ENCODE results near the gene RNF225. TPM values are rescaled to one million over a fixed set of nuclear protein-coding genes. Genes with fewer than 3 reads are reported as not detected.

The RNF225 gene
- total and polyA plus RNA-seq, 9 of the 15 experiments (the other 6 are each of a cell fraction or from before 2014, with no cell fraction given), result 0.33 TPM; not detected in 8

- TF ChIP-seq CTCF (IDR thresholded peaks at IDR 0.05 in 2 of 3, conservative IDR thresholded peaks at IDR 0.05 in 1 of 3; ENCODE audit: insufficient read depth in 2 of 3, low read depth in 1 of 3, low read length in 3 of 3) (0 out of 6 replicates have a peak, but pooled peaks of 1 of the 3 experiments have one; percentile 6), UBTF (IDR thresholded peaks at IDR 0.05; ENCODE audit: borderline replicate concordance in 1 of 2, low read depth in 2 of 2, low read length in 2 of 2) (0 out of 4 replicates have a peak, but pooled peaks of 1 of the 2 experiments have one; percentile 41), ZNF785 (CRISPR knock-in tag; IDR thresholded peaks at IDR 0.05) (no peak), RBFOX2 (IDR thresholded peaks at IDR 0.05; ENCODE audit: low read depth, low read length) (peak; percentile 67), TFAP4 (CRISPR knock-in tag; IDR thresholded peaks at IDR 0.05; ENCODE audit: borderline replicate concordance) (peak; percentile 44; the same call in 1 of the 2 replicates), DLX4 (CRISPR knock-in tag; IDR thresholded peaks at IDR 0.05) (no peak), ASH1L (IDR thresholded peaks at IDR 0.05; ENCODE audit: borderline replicate concordance, low read depth, partially characterized antibody) (no peak), NRF1 (conservative IDR thresholded peaks at IDR 0.05 in 1 of 2, IDR thresholded peaks at IDR 0.05 in 1 of 2) (peak; percentile 94 to 95), CSDE1 (IDR thresholded peaks at IDR 0.05) (no peak), E2F6 (IDR thresholded peaks at IDR 0.05; ENCODE audit: borderline replicate concordance in 1 of 2, extremely low read depth in 1 of 2, insufficient read depth in 1 of 2, insufficient read length in 1 of 2, low read depth in 1 of 2, low read length in 1 of 2, poor library complexity in 1 of 2, severe bottlenecking in 1 of 2) (peak; percentile 80 to 83), ETV1 (tag; conservative IDR thresholded peaks at IDR 0.05; ENCODE audit: low read depth) (no peak), EP400 (IDR thresholded peaks at IDR 0.05) (no peak), CEBPZ (IDR thresholded peaks at IDR 0.05; ENCODE audit: borderline replicate concordance, low read depth, low read length) (no peak), TRIM28 (IDR thresholded peaks at IDR 0.05) (no peak)
Observed at GRCh38 chr19:58346961-58347929, 48.2 kb upstream of the RNF225 start (continued).
